WTC11 (cell line): ENCODE data around the gene IRF2BP2. TPM values are rescaled to one million over a fixed set of nuclear protein-coding genes. Genes with fewer than 3 reads are reported as not detected.

Source experiments
- CREM ChIP-seq: sonication (generic); formaldehyde crosslinking; IDR thresholded peaks from 2 replicates; pipeline ENCODE4 v1.8.1; 2022; ENCODE audit warnings: mild to moderate bottlenecking, missing genetic modification reagents, moderate library complexity
- ELF4 ChIP-seq: sonication (generic); formaldehyde crosslinking; IDR thresholded peaks from 2 replicates; pipeline ENCODE4 v1.8.1; 2022; ENCODE audit warnings: low read depth, mild to moderate bottlenecking, moderate library complexity, missing genetic modification reagents
- ETV6 ChIP-seq: sonication (generic); formaldehyde crosslinking; IDR thresholded peaks from 2 replicates; pipeline ENCODE4 v1.8.1; 2022; ENCODE audit warnings: mild to moderate bottlenecking, missing genetic modification reagents
- NR1H2 ChIP-seq: sonication (generic); formaldehyde crosslinking; IDR thresholded peaks from 2 replicates; pipeline ENCODE4 v1.9.0; 2021; ENCODE audit warnings: mild to moderate bottlenecking, moderate library complexity, missing genetic modification reagents
- OVOL2 ChIP-seq: fragments of 250-450 bp; sonication (Bioruptor Pico); IDR thresholded peaks from 2 replicates; pipeline ENCODE4 v1.9.0; 2021; ENCODE audit warnings: mild to moderate bottlenecking, borderline replicate concordance
- SMAD3 ChIP-seq: sonication (generic); formaldehyde crosslinking; IDR thresholded peaks from 2 replicates; pipeline ENCODE4 v1.8.0; 2022; ENCODE audit warnings: missing genetic modification reagents, mild to moderate bottlenecking, borderline replicate concordance
- TCF7 ChIP-seq: sonication (generic); formaldehyde crosslinking; IDR thresholded peaks from 2 replicates; pipeline ENCODE4 v1.8.0; 2022; ENCODE audit warnings: mild to moderate bottlenecking, low read depth, missing genetic modification reagents, moderate library complexity
- ZNF317 ChIP-seq: sonication (generic); formaldehyde crosslinking; IDR thresholded peaks from 2 replicates; pipeline ENCODE4 v1.8.1; 2023; ENCODE audit warnings: low read depth, mild to moderate bottlenecking, moderate library complexity, missing genetic modification reagents, borderline replicate concordance
- ZNF416 ChIP-seq: fragments of 250-450 bp; sonication (Bioruptor Pico); IDR thresholded peaks from 2 replicates; pipeline ENCODE4 v1.9.0; 2021; ENCODE audit warnings: mild to moderate bottlenecking, inconsistent platforms
- total RNA-seq: library from RNA; stranded (reverse); gene quantifications from 3 replicates; pipeline ENCODE4 v1.2.3, GENCODE V29; 2021
- TF ChIP-seq, protein P1 (sequence below): sonication (generic); formaldehyde crosslinking; IDR thresholded peaks from 2 replicates; pipeline ENCODE4 v1.8.1; 2022; ENCODE audit warnings: low read depth, missing genetic modification reagents, borderline replicate concordance
- TF ChIP-seq, protein P2 (sequence below): sonication (generic); formaldehyde crosslinking; IDR thresholded peaks from 2 replicates; pipeline ENCODE4 v1.8.1; 2023; ENCODE audit warnings: mild to moderate bottlenecking, missing genetic modification reagents
- TF ChIP-seq, protein P3 (sequence below): sonication (generic); formaldehyde crosslinking; IDR thresholded peaks from 2 replicates; pipeline ENCODE4 v1.8.1; 2023; ENCODE audit warnings: mild to moderate bottlenecking, missing genetic modification reagents, borderline replicate concordance
- TF ChIP-seq, protein P4 (sequence below): sonication (generic); formaldehyde crosslinking; IDR thresholded peaks from 2 replicates; pipeline ENCODE4 v1.8.0; 2022; ENCODE audit warnings: missing genetic modification reagents
- TF ChIP-seq, protein P5 (sequence below): sonication (generic); formaldehyde crosslinking; IDR thresholded peaks from 2 replicates; pipeline ENCODE4 v1.8.0; 2023; ENCODE audit warnings: mild to moderate bottlenecking, missing genetic modification reagents
- TF ChIP-seq, protein P6 (sequence below): sonication (generic); formaldehyde crosslinking; IDR thresholded peaks from 2 replicates; pipeline ENCODE4 v1.8.1; 2022; ENCODE audit warnings: mild to moderate bottlenecking, missing genetic modification reagents, moderate library complexity, borderline replicate concordance
- TF ChIP-seq, protein P7 (sequence below): sonication (generic); formaldehyde crosslinking; IDR thresholded peaks from 2 replicates; pipeline ENCODE4 v1.8.0; 2022; ENCODE audit warnings: mild to moderate bottlenecking, missing genetic modification reagents
- TF ChIP-seq, protein P8 (sequence below): fragments of 250-450 bp; sonication (Bioruptor Pico); IDR thresholded peaks from 2 replicates; pipeline ENCODE4 v1.9.0; 2021; ENCODE audit warnings: mild to moderate bottlenecking
- TF ChIP-seq, protein P9 (sequence below): sonication (generic); formaldehyde crosslinking; IDR thresholded peaks from 2 replicates; pipeline ENCODE4 v1.8.1; 2023; ENCODE audit warnings: mild to moderate bottlenecking, missing genetic modification reagents, moderate library complexity

IRF2BP2 gene
- total RNA-seq, 1 experiment from 2014 or later: 70.9 TPM

DNA sequence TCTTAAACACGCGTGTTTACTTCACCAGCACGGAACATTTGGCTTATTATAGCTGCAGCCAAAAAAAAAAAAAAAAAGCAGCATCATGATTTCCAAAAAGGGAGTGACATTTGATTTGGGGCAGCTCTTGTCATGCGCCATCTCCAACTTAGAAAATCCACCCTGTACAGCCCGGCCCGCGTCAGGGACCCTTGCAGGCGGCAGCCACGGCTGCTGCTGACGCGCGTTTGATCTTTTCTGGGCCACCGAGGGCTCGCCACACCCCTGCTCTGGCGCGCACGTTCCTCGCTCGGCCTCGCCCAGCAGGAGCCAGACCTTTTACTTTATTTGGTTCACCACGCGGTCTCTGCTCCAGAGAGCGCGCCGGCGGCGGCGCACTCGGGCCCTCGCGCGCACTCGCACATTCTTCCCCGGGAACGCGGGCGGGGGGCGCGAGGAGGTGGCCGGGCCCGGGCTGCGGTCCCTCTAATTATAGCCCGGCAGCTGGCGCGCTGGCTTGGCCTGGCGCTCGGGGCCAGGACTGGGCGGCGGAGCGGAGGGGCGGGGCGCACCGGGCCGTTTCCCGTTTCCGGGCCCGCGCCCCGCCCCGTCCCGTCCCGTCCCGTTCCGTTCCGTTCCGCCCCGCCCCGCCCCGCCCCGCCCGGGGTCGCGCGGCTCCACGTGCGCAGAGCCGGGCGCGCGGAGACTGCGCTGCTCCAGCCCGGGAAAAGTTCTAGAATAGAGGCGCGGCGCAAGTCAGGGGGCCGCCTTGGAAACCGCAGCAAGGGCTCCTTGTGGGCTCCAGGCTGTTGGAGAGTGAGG, 10.2 kb downstream of the IRF2BP2 start (continued):
- TF ChIP-seq, protein P1, sequence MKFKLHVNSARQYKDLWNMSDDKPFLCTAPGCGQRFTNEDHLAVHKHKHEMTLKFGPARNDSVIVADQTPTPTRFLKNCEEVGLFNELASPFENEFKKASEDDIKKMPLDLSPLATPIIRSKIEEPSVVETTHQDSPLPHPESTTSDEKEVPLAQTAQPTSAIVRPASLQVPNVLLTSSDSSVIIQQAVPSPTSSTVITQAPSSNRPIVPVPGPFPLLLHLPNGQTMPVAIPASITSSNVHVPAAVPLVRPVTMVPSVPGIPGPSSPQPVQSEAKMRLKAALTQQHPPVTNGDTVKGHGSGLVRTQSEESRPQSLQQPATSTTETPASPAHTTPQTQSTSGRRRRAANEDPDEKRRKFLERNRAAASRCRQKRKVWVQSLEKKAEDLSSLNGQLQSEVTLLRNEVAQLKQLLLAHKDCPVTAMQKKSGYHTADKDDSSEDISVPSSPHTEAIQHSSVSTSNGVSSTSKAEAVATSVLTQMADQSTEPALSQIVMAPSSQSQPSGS (CRISPR knock-in tag): no peak
- no peak for TF ChIP-seq ELF4 (CRISPR knock-in tag)
- 0 out of 2 replicates have a peak, but pooled peaks have one; percentile 19 for TF ChIP-seq SMAD3
- TF ChIP-seq NR1H2 (CRISPR knock-in tag): no peak
- TF ChIP-seq, protein P2, sequence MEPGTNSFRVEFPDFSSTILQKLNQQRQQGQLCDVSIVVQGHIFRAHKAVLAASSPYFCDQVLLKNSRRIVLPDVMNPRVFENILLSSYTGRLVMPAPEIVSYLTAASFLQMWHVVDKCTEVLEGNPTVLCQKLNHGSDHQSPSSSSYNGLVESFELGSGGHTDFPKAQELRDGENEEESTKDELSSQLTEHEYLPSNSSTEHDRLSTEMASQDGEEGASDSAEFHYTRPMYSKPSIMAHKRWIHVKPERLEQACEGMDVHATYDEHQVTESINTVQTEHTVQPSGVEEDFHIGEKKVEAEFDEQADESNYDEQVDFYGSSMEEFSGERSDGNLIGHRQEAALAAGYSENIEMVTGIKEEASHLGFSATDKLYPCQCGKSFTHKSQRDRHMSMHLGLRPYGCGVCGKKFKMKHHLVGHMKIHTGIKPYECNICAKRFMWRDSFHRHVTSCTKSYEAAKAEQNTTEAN: no peak
- TF ChIP-seq, protein P3, sequence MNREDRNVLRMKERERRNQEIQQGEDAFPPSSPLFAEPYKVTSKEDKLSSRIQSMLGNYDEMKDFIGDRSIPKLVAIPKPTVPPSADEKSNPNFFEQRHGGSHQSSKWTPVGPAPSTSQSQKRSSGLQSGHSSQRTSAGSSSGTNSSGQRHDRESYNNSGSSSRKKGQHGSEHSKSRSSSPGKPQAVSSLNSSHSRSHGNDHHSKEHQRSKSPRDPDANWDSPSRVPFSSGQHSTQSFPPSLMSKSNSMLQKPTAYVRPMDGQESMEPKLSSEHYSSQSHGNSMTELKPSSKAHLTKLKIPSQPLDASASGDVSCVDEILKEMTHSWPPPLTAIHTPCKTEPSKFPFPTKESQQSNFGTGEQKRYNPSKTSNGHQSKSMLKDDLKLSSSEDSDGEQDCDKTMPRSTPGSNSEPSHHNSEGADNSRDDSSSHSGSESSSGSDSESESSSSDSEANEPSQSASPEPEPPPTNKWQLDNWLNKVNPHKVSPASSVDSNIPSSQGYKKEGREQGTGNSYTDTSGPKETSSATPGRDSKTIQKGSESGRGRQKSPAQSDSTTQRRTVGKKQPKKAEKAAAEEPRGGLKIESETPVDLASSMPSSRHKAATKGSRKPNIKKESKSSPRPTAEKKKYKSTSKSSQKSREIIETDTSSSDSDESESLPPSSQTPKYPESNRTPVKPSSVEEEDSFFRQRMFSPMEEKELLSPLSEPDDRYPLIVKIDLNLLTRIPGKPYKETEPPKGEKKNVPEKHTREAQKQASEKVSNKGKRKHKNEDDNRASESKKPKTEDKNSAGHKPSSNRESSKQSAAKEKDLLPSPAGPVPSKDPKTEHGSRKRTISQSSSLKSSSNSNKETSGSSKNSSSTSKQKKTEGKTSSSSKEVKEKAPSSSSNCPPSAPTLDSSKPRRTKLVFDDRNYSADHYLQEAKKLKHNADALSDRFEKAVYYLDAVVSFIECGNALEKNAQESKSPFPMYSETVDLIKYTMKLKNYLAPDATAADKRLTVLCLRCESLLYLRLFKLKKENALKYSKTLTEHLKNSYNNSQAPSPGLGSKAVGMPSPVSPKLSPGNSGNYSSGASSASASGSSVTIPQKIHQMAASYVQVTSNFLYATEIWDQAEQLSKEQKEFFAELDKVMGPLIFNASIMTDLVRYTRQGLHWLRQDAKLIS (CRISPR knock-in tag): no peak
- TF ChIP-seq, protein P4, sequence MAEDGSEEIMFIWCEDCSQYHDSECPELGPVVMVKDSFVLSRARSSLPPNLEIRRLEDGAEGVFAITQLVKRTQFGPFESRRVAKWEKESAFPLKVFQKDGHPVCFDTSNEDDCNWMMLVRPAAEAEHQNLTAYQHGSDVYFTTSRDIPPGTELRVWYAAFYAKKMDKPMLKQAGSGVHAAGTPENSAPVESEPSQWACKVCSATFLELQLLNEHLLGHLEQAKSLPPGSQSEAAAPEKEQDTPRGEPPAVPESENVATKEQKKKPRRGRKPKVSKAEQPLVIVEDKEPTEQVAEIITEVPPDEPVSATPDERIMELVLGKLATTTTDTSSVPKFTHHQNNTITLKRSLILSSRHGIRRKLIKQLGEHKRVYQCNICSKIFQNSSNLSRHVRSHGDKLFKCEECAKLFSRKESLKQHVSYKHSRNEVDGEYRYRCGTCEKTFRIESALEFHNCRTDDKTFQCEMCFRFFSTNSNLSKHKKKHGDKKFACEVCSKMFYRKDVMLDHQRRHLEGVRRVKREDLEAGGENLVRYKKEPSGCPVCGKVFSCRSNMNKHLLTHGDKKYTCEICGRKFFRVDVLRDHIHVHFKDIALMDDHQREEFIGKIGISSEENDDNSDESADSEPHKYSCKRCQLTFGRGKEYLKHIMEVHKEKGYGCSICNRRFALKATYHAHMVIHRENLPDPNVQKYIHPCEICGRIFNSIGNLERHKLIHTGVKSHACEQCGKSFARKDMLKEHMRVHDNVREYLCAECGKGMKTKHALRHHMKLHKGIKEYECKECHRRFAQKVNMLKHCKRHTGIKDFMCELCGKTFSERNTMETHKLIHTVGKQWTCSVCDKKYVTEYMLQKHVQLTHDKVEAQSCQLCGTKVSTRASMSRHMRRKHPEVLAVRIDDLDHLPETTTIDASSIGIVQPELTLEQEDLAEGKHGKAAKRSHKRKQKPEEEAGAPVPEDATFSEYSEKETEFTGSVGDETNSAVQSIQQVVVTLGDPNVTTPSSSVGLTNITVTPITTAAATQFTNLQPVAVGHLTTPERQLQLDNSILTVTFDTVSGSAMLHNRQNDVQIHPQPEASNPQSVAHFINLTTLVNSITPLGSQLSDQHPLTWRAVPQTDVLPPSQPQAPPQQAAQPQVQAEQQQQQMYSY (CRISPR knock-in tag): no peak
- TF ChIP-seq, protein P5, sequence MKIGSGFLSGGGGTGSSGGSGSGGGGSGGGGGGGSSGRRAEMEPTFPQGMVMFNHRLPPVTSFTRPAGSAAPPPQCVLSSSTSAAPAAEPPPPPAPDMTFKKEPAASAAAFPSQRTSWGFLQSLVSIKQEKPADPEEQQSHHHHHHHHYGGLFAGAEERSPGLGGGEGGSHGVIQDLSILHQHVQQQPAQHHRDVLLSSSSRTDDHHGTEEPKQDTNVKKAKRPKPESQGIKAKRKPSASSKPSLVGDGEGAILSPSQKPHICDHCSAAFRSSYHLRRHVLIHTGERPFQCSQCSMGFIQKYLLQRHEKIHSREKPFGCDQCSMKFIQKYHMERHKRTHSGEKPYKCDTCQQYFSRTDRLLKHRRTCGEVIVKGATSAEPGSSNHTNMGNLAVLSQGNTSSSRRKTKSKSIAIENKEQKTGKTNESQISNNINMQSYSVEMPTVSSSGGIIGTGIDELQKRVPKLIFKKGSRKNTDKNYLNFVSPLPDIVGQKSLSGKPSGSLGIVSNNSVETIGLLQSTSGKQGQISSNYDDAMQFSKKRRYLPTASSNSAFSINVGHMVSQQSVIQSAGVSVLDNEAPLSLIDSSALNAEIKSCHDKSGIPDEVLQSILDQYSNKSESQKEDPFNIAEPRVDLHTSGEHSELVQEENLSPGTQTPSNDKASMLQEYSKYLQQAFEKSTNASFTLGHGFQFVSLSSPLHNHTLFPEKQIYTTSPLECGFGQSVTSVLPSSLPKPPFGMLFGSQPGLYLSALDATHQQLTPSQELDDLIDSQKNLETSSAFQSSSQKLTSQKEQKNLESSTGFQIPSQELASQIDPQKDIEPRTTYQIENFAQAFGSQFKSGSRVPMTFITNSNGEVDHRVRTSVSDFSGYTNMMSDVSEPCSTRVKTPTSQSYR (CRISPR knock-in tag): no peak
- TF ChIP-seq, protein P6, sequence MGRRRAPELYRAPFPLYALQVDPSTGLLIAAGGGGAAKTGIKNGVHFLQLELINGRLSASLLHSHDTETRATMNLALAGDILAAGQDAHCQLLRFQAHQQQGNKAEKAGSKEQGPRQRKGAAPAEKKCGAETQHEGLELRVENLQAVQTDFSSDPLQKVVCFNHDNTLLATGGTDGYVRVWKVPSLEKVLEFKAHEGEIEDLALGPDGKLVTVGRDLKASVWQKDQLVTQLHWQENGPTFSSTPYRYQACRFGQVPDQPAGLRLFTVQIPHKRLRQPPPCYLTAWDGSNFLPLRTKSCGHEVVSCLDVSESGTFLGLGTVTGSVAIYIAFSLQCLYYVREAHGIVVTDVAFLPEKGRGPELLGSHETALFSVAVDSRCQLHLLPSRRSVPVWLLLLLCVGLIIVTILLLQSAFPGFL (CRISPR knock-in tag): no peak
- TF ChIP-seq, protein P7, sequence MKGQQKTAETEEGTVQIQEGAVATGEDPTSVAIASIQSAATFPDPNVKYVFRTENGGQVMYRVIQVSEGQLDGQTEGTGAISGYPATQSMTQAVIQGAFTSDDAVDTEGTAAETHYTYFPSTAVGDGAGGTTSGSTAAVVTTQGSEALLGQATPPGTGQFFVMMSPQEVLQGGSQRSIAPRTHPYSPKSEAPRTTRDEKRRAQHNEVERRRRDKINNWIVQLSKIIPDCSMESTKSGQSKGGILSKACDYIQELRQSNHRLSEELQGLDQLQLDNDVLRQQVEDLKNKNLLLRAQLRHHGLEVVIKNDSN (CRISPR knock-in tag): 0 out of 2 replicates have a peak, but pooled peaks have one; percentile 14
- TF ChIP-seq ZNF317: no peak
- no peak; the same call in 1 of the 2 replicates for TF ChIP-seq ETV6
- TF ChIP-seq ZNF416 (CRISPR knock-in tag): no peak
- TF ChIP-seq CREM (CRISPR knock-in tag): 0 out of 2 replicates have a peak, but pooled peaks have one; percentile 26
- TF ChIP-seq, protein P8, sequence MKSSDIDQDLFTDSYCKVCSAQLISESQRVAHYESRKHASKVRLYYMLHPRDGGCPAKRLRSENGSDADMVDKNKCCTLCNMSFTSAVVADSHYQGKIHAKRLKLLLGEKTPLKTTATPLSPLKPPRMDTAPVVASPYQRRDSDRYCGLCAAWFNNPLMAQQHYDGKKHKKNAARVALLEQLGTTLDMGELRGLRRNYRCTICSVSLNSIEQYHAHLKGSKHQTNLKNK (CRISPR knock-in tag): no peak
- TF ChIP-seq, protein P9, sequence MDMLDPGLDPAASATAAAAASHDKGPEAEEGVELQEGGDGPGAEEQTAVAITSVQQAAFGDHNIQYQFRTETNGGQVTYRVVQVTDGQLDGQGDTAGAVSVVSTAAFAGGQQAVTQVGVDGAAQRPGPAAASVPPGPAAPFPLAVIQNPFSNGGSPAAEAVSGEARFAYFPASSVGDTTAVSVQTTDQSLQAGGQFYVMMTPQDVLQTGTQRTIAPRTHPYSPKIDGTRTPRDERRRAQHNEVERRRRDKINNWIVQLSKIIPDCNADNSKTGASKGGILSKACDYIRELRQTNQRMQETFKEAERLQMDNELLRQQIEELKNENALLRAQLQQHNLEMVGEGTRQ (CRISPR knock-in tag): no peak
- TF ChIP-seq OVOL2 (CRISPR knock-in tag): no peak
- TF ChIP-seq TCF7 (CRISPR knock-in tag): no peak
